NCI-H82 (cell line): ENCODE data around the gene CAMSAP2.
"Not testable (repeated sequence)": the region's sequence is repeated elsewhere in the genome, so short reads cannot be mapped to it uniquely, and the experiment has no call there.

Experiments
- DNase-seq: peaks from one replicate; lab custom pipeline; 2025; lab: John Stamatoyannopoulos, UW

Gene CAMSAP2

GRCh38 chr1:200739702-200740570, 1.2 kb downstream of the CAMSAP2 start:
- DNase-seq = peak; percentile 56

DNA sequence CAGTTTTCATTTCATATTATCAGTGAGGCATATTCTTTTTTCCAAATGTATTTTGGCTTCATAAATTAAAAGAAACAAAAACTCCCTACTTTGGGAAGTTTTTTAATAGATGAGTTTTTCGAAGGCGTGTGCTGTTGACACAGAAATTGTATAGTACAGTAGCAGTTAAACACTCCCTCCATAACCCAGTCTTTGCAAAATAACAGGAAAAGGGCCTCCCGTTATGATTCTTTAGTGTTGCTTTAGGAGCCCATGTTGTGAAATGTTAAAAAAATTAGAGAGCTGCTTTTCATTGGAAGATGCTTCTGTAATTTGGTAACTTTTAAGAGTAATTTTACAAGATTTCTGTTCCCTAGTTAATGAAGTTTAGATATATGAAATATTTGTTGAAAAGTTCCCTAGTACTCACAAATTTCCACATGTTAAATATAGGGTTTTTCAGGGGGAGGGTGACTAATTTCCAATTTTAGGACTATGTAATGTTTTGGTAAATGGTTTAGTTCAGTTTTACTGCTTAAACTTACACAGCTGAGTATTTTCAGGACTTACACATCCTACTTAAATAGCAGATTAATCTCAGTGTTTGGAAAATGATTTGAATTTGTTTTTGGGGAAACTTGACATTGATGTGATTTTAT, 2.0 kb downstream of the CAMSAP2 start:
- DNase-seq = no peak

GRCh38 chr1:200741551-200742207, 3.0 kb downstream of the CAMSAP2 start:
- peak; percentile 22 for DNase-seq

- DNase-seq = no peak
Observed at GRCh38 chr1:200744143-200744542, 5.5 kb downstream of the CAMSAP2 start.

DNA sequence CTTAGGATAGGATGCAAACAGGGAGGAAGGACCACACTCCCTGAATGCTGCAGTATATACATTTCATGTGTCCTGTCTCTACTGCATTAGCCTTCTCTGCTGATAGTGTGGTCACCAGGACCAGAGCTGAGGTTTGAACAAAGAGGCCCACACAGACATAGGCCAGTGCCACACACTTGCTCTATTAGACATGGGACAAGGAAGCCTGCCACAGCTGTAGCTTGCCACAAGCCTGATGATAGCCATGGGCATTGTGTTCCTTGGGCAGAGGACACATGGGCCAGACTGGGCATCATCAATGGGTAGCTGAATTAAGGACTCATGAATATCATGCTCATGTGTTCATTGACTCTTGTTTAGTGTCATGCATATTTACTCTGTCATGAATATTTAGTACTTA, 10.4 kb downstream of the CAMSAP2 start:
- no peak for DNase-seq

DNA sequence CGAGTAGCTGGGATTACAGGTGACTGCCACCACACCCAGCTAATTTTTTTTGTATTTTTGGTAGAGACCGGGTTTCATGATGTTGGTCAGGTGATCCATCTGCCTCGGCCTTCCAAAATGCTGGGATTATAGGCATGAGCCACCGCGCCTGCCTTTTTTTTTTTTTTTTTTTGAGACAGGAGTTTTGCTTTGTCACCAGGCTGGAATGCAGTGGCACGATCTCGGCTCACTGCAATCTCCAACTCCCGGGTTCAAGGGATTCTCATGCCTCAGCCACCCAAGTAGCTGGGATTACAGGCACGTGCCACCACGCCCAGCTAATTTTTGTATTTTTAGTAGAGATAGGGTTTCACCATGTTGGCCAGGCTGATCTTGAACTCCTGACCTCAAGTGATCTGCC, 12.1 kb downstream of the CAMSAP2 start:
- DNase-seq = not testable (repeated sequence)

DNA sequence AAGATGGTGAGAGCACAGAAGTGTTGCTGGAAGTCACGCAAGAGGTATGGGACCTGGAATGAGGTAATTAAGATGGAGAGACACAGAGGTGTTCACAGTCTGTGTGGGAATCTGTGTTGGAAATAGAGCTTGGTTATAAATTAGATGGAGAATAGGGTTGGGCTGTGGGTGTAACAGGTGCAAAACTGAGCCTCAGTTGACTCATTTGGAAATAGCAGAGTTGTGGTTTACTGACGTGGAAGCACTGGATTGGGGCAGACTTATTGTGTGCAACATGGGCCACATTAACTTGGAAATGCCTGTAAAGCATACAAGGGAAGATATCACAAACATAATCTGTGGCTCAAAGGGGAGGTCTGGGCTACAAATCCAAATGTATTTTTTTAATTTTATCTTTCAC, 13.0 kb downstream of the CAMSAP2 start:
- no peak for DNase-seq

DNA sequence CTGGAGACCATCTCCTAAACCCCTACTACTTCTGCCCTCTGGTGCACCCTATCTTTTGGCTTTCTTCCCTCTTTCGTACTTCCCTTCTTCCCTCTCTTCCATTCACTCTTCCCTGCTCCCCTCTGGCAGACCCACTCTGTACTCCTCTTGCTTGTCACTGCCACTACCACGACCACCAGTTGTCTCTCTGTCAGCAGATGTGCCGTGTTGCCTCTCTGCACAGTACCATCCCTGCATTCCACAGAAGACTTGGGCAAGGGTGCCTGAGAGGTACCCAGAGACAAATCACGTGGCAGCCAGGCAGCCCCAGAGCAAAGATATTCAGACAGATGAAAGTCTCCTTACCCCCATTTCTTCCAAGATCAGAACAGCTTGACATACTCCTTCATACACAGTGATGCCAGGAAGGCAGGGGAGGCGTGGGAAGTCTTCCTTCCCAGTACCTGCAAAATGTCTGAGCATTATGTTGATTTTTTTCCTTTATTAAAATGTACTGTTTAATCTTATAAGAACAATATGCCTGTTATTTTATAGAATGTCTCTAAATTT, 15.0 kb downstream of the CAMSAP2 start:
- no peak for DNase-seq

- DNase-seq = no peak
Observed at GRCh38 chr1:200755456-200755855, 16.8 kb downstream of the CAMSAP2 start.

DNA sequence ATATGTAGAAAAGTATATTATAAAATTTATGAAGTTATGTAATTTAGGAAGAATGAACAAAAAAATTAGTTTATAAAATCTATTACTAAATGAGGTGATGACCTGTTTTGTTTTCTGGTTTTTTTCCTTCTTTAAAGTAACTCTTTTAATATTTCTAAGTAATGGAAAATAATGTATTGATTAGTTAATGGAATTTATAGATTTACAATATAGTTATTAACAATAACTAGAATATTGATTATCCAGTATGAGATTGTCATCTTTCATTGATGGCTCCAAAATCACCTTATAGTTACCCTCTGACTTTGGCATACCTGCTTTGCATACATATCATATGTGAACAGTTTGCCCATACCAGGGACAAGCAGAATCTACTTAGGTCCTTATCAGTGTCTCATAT, 23.4 kb downstream of the CAMSAP2 start:
- no peak for DNase-seq

DNA sequence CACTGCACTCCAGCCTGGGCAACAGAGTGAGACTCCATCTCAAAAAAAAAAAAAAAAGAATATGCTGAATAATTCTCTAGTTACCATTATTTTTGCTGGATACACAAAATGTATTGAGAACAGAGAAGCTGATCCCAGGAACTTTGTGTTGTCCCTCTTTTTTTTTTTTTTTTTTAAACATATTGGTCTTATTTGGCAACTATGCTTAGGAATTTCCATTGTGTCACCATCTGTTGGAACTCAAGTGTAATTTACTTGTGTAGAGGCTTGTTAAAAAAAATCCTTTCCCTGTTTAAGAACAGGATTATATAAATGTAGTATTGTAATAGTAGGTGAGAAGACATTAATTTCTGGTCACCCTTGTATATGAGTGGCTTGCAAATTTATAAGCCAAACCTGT, 28.6 kb downstream of the CAMSAP2 start:
- no peak for DNase-seq

DNA sequence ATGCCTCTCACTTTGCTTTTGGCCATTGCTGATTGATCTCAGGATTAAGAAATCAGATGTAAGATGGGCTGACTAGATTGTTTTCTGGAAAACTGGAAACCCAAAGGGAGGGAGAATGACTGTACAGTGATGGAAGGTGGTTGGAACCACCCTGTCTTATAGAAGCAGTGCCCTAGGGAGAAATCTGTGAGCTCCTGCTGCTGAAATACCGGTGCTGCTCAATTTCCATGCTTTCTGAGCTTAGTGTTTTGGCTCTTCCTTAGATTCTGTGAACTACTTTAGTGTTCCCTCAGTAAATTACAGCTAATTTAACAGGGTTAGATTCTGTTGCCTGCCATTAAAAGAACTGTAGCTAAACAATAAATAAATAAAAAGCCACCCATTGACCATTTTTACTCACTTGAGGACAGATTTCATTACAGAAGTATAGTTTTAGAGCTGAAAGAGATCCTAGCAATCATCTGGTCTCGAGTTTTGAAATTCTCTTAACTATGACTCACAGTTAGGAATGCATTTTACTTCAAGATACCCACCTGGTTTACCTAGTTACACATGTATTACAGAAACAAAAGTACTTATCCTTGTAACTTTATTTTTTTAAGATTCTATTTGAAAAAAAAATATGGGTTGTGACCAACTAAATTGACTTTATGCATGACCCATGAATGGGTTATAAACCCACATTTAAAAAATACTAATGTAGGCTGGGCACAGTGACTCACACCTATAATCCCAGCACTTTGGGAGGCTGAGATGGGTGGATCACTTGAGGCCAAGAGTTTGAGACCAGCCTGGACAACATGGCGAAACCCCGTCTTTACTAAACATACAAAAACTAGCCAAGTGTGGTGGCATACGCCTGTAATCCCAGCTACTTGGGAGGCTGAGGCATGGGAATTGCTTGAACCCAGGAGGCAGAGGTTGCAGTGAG, 33.2 kb downstream of the CAMSAP2 start:
- DNase-seq = peak; percentile 12

GRCh38 chr1:200774311-200774710, 35.6 kb downstream of the CAMSAP2 start:
- no peak for DNase-seq

DNA sequence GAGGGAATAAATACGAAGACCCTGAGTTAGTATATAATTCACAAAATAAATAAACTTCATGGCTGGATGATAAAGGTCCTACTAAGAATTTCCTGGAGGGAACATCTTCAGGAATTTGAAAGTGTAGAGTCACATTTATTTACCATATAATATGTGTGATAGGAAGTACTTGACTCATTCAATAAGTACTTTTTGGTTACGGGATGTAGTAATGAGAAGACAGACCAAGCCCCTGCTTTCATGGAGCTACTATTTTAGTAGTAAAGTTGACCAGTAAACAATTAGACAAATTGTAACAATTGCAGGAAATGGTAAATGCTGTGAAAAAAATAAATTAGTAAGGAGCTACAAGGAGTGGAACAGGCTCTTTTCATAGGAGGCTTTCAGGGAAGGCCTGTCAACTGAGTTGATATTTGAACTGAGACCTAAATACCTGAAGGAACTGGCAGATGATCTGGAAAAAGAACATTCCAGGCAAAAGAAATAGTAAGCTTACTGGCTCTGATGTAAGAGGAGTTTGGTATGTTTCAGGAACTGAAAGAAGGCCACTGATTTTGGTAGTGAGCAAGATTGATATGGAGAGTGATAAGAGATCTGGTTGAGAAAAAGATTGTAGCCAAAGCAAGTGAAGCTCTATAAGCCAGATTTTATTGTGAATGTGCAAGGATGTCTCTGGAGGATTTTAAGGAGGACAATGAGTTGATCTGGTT, 36.2 kb downstream of the CAMSAP2 start:
- DNase-seq = no peak

- DNase-seq = no peak
Observed at GRCh38 chr1:200775850-200776249, 37.2 kb downstream of the CAMSAP2 start.

GRCh38 chr1:200776949-200777348, 38.3 kb downstream of the CAMSAP2 start:
- DNase-seq = no peak

DNA sequence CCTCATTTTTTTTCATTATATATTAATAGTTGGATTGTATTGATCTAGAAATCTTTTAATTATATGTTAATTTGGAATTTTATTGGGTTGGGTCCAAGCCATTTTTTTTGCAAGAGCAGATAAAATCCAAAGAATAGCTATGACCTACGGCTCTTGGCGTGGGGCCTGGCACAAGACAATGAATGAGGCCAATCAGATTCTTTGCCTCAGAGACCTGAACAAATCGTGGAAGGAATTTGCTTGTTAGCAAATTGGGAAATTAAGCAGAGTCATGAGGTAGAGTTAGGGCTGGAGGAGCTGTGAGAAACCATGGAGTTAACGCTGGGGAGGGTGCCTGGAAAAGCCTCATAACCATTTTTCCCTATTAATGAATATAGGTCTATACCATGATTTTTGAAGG, 40.1 kb downstream of the CAMSAP2 start:
- no peak for DNase-seq

GRCh38 chr1:200779326-200779725, 40.6 kb downstream of the CAMSAP2 start:
- DNase-seq = no peak

DNA sequence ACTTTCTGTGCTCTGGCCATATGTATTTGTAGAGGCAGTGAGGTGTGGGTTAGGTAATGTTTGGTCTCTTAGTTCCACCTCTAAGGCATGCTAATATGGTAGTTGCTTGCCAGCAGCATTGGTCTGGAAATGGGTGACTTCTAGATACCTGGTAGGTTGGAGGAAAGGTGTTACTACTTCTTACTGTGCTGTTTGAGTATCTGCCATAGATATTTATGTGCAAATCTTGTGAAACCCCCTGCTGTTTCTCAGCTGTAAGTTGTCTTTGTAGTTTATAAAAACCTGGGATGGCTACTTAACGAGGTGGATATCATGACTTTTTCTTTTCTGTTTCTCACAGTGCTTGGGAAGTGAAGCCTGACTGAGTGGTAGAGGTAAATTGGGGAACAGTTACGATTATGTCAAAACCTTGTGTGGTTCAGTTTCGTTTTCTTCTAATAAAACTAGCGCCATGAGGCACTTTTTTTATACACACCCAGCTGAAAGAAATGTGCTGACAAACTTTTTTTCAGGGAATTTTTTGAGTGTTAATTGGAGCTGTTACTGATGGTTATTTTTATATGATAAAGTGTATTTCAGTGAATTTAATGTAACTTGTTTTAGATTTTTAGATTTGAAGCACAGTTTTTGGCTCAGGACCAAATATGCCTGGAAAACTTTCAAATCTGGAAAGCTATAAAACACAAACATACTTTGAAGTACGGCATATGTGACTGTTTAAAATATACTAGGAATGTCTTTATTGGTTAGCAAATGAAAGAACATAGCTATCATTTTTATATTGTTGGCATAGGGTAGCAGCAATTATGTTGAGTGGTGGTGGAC, 42.1 kb downstream of the CAMSAP2 start:
- no peak for DNase-seq

DNA sequence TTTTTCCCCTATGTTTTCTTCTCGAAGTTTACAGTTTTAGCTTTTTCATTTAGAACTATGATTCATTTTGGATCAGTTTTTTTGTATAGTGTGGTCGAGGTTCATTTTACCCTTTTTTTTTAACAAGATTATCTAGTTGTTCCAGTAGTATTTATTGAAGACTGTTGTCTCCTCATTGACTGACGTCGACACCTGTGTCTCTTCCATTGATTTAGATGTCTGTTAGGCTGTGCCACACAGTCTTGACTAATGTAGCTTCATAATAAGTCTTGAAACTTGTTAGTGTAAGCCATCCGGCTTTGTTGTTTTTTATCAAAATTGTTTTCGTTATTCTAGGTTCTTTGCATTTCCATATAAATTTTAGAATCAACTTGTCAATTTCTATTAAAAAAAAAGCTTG, 45.2 kb downstream of the CAMSAP2 start:
- no peak for DNase-seq
